Measurements from ENCODE around the gene OR2A7.
"Not testable (repeated sequence)": the region's sequence is repeated elsewhere in the genome, so short reads cannot be mapped to it uniquely, and the experiment has no call there.

The OR2A7 gene

DNA sequence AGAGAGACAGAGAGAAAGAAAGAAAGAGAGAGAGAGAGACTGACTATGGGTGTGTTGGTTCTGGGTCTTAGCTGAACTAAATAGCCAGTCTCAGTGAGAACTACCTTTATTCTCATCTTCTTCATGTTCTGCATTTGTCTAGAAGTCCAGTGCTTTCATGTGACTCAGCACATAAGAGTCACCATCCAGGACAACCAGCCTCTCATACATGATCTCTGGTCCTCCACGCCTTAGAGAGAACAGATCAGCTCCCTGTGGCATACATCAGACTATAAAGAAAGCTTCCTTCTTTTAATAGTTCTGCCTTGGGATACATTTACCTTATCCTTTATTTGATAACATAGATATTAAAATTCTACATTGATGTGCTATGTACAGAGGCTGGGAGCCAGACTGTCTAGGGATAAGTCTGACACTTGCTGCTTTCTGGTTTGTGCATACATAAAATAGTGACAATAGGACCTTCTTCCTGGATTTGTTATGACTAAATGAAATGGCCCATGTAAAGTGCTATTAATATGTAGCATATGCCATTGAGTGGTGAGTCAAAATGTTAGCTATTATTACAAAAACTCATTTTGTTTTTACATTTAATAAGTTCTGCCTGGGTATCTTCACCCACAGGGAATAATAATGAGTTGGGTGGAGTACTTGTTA is 16.8 kb downstream of the OR2A7 start:
- not testable (repeated sequence) for DNase-seq

GRCh38 chr7:144246967-144247366 is 17.6 kb downstream of the OR2A7 start:
- DNase-seq, result not testable (repeated sequence)

DNA sequence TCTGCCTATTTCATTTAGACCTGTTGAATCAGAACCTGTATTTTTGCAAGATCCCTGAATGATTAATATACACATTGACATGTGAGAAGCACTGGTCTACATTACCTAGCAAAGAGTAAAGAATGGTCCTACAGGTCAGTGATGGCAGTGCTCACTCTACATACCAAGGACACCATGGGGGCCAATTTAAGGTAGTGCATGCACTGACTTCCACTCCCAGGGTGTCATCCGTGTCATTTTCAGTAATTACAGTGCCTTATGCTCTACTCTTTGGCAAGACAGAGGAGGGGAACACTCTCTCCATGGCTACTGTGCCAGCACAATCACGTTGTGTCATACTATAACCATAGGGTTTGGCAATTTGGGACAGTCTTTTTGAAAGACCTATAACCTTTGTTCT is 19.2 kb downstream of the OR2A7 start:
- not testable (repeated sequence) for DNase-seq

DNA sequence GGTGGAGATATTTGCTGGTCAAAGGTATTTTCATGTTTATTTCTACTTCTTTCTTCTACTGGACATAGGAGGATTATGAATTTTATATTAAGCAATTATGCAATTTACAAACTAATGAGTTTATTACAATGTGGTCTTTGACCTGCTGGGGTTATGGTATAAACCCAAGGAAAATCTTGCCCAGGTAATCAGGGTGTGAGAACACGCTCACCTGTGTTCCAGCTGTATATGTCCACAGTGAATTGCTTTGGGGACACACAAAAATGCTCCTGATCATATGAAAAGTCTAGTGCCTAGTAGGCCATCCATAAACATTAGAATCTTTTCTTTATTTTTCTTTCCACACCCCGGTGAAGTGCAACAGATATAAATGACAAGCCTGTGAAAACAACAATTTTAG is 25.2 kb downstream of the OR2A7 start, which contains the start of gene OR2A42:
TSS of gene OR2A42 (minus strand) at position 241 of the 400 bp plus-strand sequence. CDS start 6,762 bp downstream, outside the sequence.
- DNase-seq, result not testable (repeated sequence)

DNA sequence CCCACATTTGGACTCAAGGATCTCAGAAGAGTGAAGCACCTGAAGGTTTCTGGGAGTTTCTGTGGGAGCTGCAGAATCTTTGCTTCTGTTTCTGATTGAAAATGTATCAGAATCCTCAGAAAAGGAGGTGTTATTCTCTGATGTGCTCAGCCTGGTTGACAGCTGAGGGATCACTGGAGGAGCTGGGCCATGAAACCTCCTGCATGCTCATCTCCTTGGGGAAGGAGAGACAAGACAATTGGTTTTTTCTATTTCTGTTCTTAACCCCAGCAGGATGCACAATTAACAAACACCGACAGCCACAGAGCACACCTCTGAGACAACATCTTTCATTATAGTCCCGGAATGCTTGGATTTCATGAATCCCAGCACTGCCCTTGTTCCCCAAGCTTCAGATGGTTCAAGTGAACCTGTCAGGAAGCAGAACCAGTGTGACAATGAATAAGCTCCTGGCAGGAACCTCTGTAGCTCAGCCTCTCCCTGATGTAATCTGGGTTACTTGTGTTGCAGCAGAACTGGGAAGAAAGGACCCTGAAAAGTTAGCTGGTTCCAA is 26.0 kb downstream of the OR2A7 start:
- not testable (repeated sequence) for DNase-seq

- DNase-seq, result not testable (repeated sequence)
Observed at GRCh38 chr7:144233039-144233438, 31.6 kb downstream of the OR2A7 start.

- DNase-seq, result not testable (repeated sequence)
Observed at GRCh38 chr7:144231027-144231426, 33.6 kb downstream of the OR2A7 start.

GRCh38 chr7:144228810-144229209 is 35.8 kb downstream of the OR2A7 start:
- not testable (repeated sequence) for DNase-seq

- DNase-seq, result not testable (repeated sequence)
Observed at GRCh38 chr7:144226866-144227265, 37.7 kb downstream of the OR2A7 start.

GRCh38 chr7:144223675-144224074 is 40.9 kb downstream of the OR2A7 start:
- DNase-seq, result not testable (repeated sequence)

DNA sequence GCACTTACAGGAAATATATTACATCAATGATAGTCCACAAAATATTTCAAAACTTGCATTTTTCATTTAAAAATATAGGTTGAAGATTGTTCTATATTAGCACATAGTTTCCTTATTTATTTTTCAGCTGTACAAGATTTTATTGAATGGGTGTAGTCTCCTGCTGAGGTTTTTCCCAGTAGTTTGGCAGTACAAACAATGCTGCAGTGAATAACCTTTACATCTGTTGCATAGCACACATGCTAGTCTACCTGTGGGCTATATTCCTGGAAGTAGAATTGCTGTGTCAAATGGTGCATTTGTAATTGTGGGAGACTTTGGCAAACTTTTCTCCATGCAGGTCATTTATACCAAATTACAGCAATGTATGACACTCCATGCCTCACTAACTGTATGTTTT is 44.1 kb downstream of the OR2A7 start:
- DNase-seq, result not testable (repeated sequence)

DNA sequence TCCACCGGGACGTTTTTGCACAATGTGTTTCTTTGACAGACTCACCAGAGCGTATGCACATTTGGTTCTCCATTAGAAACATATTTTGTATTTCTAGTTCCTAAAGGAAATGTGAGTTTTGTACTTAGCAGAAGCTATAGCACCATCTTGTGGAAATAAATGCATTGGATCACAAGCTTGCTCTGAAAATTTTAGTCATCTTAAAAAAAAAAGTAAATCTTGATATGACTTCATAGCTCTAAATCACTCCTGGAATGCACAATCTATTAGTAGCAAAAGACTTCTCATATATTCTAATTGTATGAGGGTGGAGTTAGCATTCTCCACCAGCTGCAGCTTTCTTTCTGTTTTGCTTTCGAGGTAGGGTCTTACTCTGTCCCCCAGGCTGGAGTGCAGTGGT is 45.4 kb downstream of the OR2A7 start:
- not testable (repeated sequence) for DNase-seq

DNA sequence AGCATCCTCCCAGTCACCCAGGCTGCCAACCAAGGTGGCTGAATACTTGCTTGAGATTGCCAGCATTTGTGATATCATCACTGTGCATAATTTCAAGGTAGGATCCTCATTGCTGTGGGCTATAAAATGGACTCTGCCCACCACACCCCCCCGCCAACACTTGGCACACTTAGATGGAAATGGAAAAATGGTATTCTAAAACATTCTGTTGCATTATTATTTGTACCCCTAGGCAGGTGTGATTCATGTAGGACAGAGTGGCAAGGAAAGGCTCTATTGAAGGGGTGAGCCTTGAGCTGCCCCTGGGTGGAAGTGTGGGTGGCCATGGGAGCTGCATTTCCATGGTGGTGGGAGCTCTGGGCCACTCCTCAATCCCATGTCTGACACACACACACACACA is 46.0 kb downstream of the OR2A7 start:
- not testable (repeated sequence) for DNase-seq

DNA sequence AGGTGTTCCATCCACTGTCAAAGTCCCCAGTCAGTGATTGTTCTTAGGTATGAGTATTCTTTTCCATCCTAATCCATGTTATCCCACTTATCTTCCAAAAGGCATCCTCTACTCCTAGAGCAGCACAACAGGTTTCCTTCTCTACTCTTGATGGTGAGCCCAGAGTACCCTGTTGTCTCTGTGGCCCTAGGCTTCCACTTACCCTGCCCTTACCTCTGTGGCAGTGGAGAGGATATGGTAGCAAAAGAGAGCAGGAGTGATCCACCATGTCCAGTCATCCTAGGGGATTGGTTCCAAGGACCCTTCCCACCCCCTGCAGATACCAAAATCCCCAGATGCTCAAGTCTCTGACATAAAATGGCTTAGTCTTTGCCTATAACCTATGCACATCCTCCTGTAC is 47.4 kb downstream of the OR2A7 start:
- not testable (repeated sequence) for DNase-seq

Measured in effector CD8-positive, alpha-beta T cell (primary cell).